Measurements from ENCODE around the gene TSPAN8. TPM values are rescaled to one million over a fixed set of nuclear protein-coding genes. Genes with fewer than 3 reads are reported as not detected.

The TSPAN8 gene
- total and polyA plus RNA-seq, 9 of the 15 experiments (the other 6 are each of a cell fraction or from before 2014, with no cell fraction given), result 0.11 to 0.55 (median 0.25) TPM; not detected in 2

DNA sequence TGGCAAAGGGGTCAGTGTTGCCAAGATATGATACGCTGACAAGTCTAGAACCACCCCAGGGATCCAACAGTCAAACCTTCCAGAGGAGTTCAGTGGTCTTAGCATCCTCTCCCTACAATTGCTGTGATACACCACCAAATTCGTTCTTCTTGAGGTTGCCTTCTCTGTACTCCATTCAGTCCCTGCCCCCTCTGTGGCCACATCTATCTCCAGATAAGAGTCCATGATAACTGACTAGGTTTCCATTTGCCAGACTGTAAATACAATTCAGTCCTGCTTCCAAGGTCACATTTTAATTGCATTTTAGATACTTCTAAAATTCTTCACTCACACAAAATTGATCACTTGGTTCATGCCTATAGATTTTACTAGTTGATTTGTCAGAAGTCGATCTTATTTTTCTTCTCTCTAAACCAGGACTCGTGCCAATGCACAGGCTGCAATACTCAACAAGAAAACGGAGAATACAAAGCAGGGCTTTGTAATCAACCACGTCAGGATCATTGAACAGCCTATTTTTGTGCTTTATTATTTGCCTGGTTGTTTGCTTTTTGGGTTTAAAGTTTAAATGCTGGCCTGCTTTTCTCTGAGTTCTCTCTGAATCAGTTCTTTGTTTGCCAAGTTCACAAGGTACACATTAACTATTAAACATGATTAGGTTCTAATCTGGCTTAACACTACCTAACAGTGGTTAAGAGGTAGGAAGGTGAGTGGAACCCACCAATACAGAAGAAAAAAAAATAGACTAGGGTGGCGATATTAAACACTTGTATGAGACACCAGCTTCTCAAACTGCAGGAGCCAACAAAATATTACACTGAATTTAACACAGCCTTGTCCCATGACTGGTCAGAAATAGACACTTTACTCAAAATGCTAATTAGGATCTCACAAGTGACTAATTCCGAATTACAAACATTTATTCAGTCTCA, 5.3 kb upstream of the TSPAN8 start:
- no peak for FAIRE-seq
- no peak for ATAC-seq
- POLR2A ChIA-PET, result no interaction called here
- CTCF ChIA-PET (ENCODE audit: low intra/inter-chr PET ratio), result no interaction called here
- H2AFZ ChIP-seq (ENCODE audit: low read depth, low read length), result no peak overlapping the region
- H3K4me1 ChIP-seq (replicated peaks in 1 of 2; ENCODE audit: control insufficient read depth in 2 of 2, insufficient read depth in 2 of 2, low read length in 2 of 2), result peaks cover 2 to 12% of the 10 kb centered on the region in 2 experiments; a peak in 2 of 5 replicates
- H3K9ac ChIP-seq (ENCODE audit: insufficient read depth in 1 of 2, low read depth in 2 of 2, low read length in 2 of 2), result no peak overlapping the region
- no peak for DNase-seq (ENCODE audit: extremely low read depth in 1 of 4, low spot score in 3 of 4)
- no peak overlapping the region for H3K4me3 ChIP-seq
- H3K9me3 ChIP-seq (replicated peaks; ENCODE audit: control insufficient read depth, insufficient read depth, low read depth, low read length), result no peaks in the 10 kb centered on the region; the same call in 1 of the 2 replicates
- TF ChIP-seq DIDO1 (tag; IDR thresholded peaks at IDR 0.05; ENCODE audit: low read depth), result no peak
- TF ChIP-seq RAD51 (IDR thresholded peaks at IDR 0.05; ENCODE audit: borderline replicate concordance, low read depth), result no peak
- TF ChIP-seq ZNF778 (CRISPR knock-in tag; IDR thresholded peaks at IDR 0.05), result no peak
- no peak for TF ChIP-seq KDM1A (IDR thresholded peaks at IDR 0.05)
- H3K36me3 ChIP-seq (ENCODE audit: control insufficient read depth, insufficient read depth, low read length), result no peaks in the 10 kb centered on the region
- no peaks in the 10 kb centered on the region for H3K9me1 ChIP-seq (ENCODE audit: control insufficient read depth, insufficient read depth, low read length)
- WGBS (ENCODE audit: insufficient coverage, low coverage, missing lambda C conversion rate), result 1% methylated on average over 8 of the region's 8 CpGs
- H4K20me1 ChIP-seq (replicated peaks; ENCODE audit: control insufficient read depth, insufficient read depth, low read length), result no peaks in the 10 kb centered on the region
- intact Hi-C loops (cut with micrococcal nuclease) (no loop called here), in situ Hi-C loops (cut with MboI) (no loop called here)
- H3K4me2 ChIP-seq (ENCODE audit: insufficient read depth, low read length), result no peak overlapping the region
- no peak overlapping the region for H3K27ac ChIP-seq (ENCODE audit: extremely low read depth, low read depth, low read length)
- no TSS peak for BruUV-seq (replicated peaks)
- no peaks in the 10 kb centered on the region; a peak in 1 of 5 replicates for H3K27me3 ChIP-seq (ENCODE audit: control insufficient read depth in 2 of 2, insufficient read depth in 2 of 2, low read length in 2 of 2)
- H3K79me2 ChIP-seq (ENCODE audit: control insufficient read depth, insufficient read depth, low read length), result no peaks in the 10 kb centered on the region

DNA sequence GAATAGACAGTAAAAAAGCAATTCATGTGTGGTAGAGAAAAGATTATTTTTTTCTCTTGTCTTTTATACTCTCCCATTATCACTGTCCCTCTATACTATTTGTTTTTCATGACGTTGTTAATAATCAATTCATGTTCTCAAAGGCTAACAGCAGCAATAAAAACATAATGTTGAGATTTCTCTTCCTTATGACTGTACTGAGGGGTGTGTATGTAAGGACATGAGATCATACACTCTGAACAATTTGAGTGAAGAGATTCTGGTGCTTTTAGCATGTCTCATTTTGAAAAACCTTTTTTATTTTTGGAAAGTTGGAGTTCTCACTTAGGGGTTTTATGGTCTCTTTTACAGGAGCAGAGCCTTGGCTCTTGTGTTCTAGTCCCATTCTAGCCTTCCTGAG, 3.8 kb upstream of the TSPAN8 start:
- Histone ChIP-seq H3K4me3 (no peak overlapping the region), H2AFZ (ENCODE audit: low read depth, low read length) (no peak overlapping the region), H3K79me2 (ENCODE audit: control insufficient read depth, insufficient read depth, low read length) (no peaks in the 10 kb centered on the region), H3K36me3 (ENCODE audit: control insufficient read depth, insufficient read depth, low read length) (no peaks in the 10 kb centered on the region), H3K4me2 (ENCODE audit: insufficient read depth, low read length) (no peak overlapping the region), H4K20me1 (replicated peaks; ENCODE audit: control insufficient read depth, insufficient read depth, low read length) (no peaks in the 10 kb centered on the region), H3K9ac (ENCODE audit: insufficient read depth in 1 of 2, low read depth in 2 of 2, low read length in 2 of 2) (no peak overlapping the region), H3K27me3 (ENCODE audit: control insufficient read depth in 2 of 2, insufficient read depth in 2 of 2, low read length in 2 of 2) (no peaks in the 10 kb centered on the region; a peak in 1 of 5 replicates), H3K9me3 (replicated peaks; ENCODE audit: control insufficient read depth, insufficient read depth, low read depth, low read length) (no peaks in the 10 kb centered on the region; the same call in 1 of the 2 replicates), H3K9me1 (ENCODE audit: control insufficient read depth, insufficient read depth, low read length) (no peaks in the 10 kb centered on the region), H3K4me1 (replicated peaks in 1 of 2; ENCODE audit: control insufficient read depth in 2 of 2, insufficient read depth in 2 of 2, low read length in 2 of 2) (peaks cover 0 to 5% of the 10 kb centered on the region in 2 experiments; a peak in 1 of 5 replicates), H3K27ac (ENCODE audit: extremely low read depth, low read depth, low read length) (no peak overlapping the region)
- no TSS peak for BruUV-seq (replicated peaks)
- WGBS (ENCODE audit: insufficient coverage, low coverage, missing lambda C conversion rate), result 0% methylated on average over 1 of the region's 1 CpG
- TF ChIP-seq, protein P1, sequence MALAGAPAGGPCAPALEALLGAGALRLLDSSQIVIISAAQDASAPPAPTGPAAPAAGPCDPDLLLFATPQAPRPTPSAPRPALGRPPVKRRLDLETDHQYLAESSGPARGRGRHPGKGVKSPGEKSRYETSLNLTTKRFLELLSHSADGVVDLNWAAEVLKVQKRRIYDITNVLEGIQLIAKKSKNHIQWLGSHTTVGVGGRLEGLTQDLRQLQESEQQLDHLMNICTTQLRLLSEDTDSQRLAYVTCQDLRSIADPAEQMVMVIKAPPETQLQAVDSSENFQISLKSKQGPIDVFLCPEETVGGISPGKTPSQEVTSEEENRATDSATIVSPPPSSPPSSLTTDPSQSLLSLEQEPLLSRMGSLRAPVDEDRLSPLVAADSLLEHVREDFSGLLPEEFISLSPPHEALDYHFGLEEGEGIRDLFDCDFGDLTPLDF (CRISPR knock-in tag; IDR thresholded peaks at IDR 0.05), result no peak
- TF ChIP-seq ZNF282 (CRISPR knock-in tag; IDR thresholded peaks at IDR 0.05) (no peak), CHD4 (IDR thresholded peaks at IDR 0.05; ENCODE audit: insufficient read depth, insufficient replicate concordance, low read depth, low read length, poor library complexity, severe bottlenecking) (no peak), TFAM (CRISPR knock-in tag; conservative IDR thresholded peaks at IDR 0.05) (no peak), PCBP2 (IDR thresholded peaks at IDR 0.05; ENCODE audit: low read depth, low read length, poor library complexity, severe bottlenecking) (no peak), ZNF75A (CRISPR knock-in tag; IDR thresholded peaks at IDR 0.05) (no peak)
- TF ChIP-seq, protein P2, sequence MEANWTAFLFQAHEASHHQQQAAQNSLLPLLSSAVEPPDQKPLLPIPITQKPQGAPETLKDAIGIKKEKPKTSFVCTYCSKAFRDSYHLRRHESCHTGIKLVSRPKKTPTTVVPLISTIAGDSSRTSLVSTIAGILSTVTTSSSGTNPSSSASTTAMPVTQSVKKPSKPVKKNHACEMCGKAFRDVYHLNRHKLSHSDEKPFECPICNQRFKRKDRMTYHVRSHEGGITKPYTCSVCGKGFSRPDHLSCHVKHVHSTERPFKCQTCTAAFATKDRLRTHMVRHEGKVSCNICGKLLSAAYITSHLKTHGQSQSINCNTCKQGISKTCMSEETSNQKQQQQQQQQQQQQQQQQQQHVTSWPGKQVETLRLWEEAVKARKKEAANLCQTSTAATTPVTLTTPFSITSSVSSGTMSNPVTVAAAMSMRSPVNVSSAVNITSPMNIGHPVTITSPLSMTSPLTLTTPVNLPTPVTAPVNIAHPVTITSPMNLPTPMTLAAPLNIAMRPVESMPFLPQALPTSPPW (CRISPR knock-in tag; IDR thresholded peaks at IDR 0.05), result no peak
- FAIRE-seq (no peak), DNase-seq (ENCODE audit: extremely low read depth in 1 of 4, low spot score in 3 of 4) (no peak), ATAC-seq (no peak)
- intact Hi-C loops (cut with micrococcal nuclease) (no loop called here), in situ Hi-C loops (cut with MboI) (no loop called here)
- POLR2A ChIA-PET, result no interaction called here
- CTCF ChIA-PET (ENCODE audit: low intra/inter-chr PET ratio), result no interaction called here
